D721Med (cell line): ENCODE measurements around the gene COPS8.

Experiments used
- DNase-seq: peaks from one replicate; pipeline ENCODE4 v3.0.0; 2011; ENCODE audit warnings: low spot score; ENCODE audit not compliant: insufficient read length
- FAIRE-seq: peaks from 2 replicates; lab custom pipeline; 2011; peaks lifted over from hg19 to GRCh38; lab: Jason Lieb, UNC
- TF ChIP-seq, protein P1 (sequence below): IDR thresholded peaks from 2 replicates; pipeline ENCODE4 v1.5.1; 2012; ENCODE audit warnings: mild to moderate bottlenecking, control low read depth; ENCODE audit not compliant: insufficient read depth; ENCODE audit errors: missing control alignments

Gene COPS8

DNA sequence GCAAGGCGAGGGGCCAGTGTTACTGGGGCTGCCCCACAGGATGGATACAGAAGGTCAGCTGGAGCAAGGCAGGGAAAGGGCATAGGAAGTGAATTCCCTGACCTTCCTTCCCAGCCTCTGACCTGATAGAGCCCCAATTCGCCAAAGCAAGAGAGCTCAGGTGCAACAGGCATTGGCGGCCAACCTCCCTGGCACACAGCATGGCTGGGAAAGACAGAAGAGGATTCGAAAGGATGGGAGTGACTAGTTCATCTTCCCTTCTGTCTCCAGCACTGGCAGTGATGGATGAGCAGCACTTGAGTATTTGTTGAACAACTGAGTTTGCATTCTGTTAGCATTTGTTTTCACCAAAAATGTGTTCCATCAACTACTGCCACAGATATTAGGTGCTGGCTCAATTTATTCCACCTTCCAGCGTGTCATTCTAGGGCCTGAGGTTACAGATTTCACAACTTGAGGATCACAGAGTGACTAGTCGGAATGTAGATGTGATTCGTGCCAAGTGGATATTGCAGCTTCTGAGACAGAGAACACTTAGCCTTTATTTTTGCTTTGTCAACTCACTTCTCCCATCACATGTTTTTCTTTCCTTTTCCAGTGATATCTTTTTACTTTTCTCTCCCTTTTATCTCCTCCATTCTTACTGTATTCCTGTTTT, 6.2 kb downstream of the COPS8 start:
- DNase-seq (no peak), FAIRE-seq (no peak)
- TF ChIP-seq, protein P1, sequence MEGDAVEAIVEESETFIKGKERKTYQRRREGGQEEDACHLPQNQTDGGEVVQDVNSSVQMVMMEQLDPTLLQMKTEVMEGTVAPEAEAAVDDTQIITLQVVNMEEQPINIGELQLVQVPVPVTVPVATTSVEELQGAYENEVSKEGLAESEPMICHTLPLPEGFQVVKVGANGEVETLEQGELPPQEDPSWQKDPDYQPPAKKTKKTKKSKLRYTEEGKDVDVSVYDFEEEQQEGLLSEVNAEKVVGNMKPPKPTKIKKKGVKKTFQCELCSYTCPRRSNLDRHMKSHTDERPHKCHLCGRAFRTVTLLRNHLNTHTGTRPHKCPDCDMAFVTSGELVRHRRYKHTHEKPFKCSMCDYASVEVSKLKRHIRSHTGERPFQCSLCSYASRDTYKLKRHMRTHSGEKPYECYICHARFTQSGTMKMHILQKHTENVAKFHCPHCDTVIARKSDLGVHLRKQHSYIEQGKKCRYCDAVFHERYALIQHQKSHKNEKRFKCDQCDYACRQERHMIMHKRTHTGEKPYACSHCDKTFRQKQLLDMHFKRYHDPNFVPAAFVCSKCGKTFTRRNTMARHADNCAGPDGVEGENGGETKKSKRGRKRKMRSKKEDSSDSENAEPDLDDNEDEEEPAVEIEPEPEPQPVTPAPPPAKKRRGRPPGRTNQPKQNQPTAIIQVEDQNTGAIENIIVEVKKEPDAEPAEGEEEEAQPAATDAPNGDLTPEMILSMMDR, result no peak

DNA sequence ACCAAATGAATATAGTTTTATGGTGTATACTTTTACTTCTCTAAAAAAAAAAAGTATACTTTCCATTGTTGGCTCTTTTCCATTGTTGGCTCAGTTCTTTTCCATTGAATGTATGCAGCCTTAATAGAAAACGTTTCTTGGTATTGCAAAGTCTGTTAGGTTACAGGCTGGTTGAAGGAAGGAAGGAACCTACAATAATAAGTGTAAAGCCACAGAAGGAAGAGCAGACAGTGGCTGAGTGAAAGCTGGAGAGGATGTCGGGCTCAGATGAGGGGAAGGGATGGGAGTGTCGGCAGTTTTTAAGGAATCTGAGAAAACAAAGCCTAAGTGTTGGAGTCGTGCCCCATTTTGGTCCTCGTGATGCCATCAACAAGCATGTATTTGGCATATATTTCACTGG, 6.8 kb downstream of the COPS8 start:
- TF ChIP-seq, protein P1, result no peak
- no peak for FAIRE-seq
- DNase-seq, result no peak

DNA sequence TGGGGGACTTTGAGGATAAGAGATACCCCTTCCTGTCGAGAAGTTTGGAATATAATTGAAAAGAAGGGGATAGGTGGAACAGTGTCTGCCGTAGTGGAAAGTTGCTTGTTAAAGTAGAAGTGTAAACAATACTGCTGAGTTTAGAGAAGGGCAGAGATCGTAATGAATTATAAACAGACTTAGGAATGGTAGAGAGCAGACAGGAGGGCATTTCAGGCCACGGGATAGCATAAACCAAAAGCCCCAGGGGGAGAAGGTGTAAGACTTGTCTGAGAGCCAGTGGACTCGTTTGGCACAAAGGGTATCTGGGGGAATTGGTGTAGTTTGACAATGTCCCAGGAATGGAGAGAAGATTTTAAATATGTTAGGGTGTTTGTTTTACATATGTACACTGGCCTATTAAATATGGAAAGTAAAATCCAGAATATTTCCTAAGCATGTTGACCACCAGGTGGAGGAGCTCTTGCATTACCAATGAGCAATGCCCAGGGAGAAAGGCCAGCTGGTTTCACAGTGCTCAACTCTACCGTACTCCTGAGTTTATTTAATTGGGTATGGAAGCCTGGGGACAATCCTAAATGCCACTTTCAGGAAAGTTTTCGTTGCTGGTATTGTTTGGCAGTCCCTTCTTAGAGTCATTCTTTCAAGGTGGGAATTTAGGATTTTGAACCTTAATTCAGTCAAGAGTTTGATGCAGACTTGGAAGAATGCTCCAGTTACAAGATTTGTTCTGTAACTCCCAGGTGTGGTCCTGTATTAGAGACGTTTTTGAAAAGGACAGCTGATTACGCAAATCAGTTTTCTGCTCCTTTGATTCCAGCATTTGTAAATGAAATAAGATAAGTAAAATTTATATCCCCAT, 7.5 kb downstream of the COPS8 start:
- TF ChIP-seq, protein P1, result peak; percentile 40
- no peak for FAIRE-seq
- no peak for DNase-seq

DNA sequence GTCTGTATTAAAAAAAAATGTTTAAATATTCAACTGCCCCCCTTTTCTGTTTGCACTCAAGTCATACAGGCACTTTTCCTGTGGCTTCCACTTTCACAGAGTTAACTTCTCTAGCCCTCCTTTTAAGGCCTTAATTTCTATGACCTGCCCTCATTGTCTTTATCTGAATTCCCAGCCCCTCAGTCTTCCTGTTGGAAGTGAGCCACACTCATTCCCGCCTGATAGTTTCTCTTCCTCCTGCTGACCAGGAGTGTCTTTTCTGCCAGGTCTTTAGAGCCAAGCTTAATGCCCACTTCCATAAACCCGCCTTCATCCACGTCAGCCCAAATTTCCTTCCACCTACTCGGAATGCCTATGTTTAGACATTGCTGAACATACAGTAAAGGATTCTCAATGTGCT, 10.5 kb downstream of the COPS8 start:
- FAIRE-seq, result no peak
- no peak for DNase-seq
- TF ChIP-seq, protein P1, result no peak

DNA sequence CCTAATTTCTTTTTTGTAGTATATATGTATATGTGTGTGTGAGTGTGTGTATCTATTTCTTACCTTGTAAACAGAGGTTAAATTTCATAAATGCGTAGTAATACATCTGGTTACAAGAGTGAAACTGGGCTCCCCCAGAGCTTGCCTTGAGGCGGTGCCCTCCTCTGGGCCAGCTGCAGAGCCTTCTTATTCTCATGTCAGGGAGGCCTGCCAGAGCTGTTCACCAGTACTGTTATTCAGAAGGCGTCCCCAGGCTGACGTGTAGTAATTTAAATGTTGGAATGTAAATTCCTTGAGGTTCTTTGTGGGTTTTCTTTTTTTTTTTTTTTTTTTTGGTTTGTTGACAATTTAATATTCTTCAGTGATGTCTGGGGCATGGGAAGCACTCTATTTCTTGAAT, 11.2 kb downstream of the COPS8 start:
- TF ChIP-seq, protein P1, result no peak
- no peak for FAIRE-seq
- DNase-seq, result no peak

DNA sequence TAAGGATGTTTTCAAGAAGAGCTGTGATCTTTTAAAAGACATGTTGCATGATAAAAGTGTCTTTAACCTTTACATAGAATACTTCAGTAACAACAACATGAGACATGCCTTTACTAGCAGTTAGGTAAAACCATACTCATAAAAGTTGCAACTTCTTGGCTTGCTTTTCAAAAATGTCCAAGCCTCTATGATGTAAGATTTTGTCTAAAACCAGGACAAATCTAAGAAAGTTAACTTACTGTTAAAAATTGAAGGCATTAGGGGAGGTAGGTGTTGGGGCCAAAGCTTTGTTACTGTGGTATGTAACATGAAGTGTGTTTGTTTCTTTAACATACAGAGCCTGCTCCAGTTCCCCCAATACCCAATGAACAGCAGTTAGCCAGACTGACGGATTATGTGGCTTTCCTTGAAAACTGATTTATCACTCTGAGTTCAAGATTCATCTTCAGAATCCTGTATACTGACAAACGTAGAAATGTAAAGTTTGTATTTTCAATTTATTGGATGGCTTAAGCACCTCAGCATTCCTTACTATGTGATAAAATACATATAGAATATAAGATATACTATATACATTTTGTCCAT, 11.7 kb downstream of the COPS8 start:
- TF ChIP-seq, protein P1, result no peak
- DNase-seq, result no peak
- FAIRE-seq, result no peak
